ENCODE results near the gene PHLDA2.
"Not testable (repeated sequence)": the region's sequence is repeated elsewhere in the genome, so short reads cannot be mapped to it uniquely, and the experiment has no call there.

DNA sequence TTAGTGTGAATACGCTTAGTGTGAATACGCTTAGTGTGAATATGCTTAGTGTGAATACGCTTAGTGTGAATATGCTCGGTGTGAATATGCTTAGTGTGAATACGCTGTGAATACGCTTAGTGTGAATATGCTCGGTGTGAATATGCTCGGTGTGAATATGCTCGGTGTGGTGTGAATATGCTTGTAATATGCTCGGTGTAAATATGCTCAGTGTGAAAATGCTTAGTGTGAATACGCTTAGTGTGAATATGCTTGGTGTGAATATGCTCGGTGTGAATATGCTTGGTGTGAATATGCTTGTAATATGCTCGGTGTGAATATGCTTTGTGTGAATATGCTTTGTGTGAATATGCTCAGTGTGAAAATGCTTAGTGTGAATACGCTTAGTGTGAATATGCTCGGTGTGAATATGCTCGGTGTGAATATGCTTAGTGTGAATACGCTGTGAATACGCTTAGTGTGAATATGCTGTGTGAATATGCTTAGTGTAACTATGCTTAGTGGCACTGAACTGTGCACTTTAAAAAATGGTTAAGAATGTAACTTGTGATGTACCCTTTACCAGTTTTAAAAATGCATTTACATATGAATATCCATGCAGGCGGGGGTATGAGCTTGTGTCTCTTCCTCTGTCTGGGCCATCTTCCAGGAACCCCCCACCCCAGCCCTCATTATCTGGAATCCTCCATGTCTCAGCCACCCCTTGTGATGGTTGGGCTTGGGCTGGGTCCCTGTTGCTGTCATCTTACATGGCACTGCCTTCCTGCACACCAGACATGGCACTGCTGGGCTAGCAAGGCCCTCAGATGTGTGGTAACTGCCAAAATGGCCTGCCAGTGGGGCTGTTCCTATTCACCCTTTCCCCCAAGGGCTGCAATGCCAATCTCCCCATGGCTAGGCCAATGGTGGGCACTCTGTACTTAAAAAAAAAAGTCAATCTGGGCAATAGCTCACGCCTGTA lies 9.5 kb upstream of the PHLDA2 start:
- TF ChIP-seq, protein P1, sequence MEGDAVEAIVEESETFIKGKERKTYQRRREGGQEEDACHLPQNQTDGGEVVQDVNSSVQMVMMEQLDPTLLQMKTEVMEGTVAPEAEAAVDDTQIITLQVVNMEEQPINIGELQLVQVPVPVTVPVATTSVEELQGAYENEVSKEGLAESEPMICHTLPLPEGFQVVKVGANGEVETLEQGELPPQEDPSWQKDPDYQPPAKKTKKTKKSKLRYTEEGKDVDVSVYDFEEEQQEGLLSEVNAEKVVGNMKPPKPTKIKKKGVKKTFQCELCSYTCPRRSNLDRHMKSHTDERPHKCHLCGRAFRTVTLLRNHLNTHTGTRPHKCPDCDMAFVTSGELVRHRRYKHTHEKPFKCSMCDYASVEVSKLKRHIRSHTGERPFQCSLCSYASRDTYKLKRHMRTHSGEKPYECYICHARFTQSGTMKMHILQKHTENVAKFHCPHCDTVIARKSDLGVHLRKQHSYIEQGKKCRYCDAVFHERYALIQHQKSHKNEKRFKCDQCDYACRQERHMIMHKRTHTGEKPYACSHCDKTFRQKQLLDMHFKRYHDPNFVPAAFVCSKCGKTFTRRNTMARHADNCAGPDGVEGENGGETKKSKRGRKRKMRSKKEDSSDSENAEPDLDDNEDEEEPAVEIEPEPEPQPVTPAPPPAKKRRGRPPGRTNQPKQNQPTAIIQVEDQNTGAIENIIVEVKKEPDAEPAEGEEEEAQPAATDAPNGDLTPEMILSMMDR (IDR thresholded peaks at IDR 0.05) = not testable (repeated sequence)
- not testable (repeated sequence) for TF ChIP-seq JUNB (IDR thresholded peaks at IDR 0.05); RAD21 (conservative IDR thresholded peaks at IDR 0.05 in 1 of 2, IDR thresholded peaks at IDR 0.05 in 1 of 2)
- TF ChIP-seq, protein P2, sequence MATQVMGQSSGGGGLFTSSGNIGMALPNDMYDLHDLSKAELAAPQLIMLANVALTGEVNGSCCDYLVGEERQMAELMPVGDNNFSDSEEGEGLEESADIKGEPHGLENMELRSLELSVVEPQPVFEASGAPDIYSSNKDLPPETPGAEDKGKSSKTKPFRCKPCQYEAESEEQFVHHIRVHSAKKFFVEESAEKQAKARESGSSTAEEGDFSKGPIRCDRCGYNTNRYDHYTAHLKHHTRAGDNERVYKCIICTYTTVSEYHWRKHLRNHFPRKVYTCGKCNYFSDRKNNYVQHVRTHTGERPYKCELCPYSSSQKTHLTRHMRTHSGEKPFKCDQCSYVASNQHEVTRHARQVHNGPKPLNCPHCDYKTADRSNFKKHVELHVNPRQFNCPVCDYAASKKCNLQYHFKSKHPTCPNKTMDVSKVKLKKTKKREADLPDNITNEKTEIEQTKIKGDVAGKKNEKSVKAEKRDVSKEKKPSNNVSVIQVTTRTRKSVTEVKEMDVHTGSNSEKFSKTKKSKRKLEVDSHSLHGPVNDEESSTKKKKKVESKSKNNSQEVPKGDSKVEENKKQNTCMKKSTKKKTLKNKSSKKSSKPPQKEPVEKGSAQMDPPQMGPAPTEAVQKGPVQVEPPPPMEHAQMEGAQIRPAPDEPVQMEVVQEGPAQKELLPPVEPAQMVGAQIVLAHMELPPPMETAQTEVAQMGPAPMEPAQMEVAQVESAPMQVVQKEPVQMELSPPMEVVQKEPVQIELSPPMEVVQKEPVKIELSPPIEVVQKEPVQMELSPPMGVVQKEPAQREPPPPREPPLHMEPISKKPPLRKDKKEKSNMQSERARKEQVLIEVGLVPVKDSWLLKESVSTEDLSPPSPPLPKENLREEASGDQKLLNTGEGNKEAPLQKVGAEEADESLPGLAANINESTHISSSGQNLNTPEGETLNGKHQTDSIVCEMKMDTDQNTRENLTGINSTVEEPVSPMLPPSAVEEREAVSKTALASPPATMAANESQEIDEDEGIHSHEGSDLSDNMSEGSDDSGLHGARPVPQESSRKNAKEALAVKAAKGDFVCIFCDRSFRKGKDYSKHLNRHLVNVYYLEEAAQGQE (IDR thresholded peaks at IDR 0.05) = peak; percentile 21; the same call in 1 of the 2 replicates

Data from A549 (cell line).